ENCODE results near the gene TLX3.

DNA sequence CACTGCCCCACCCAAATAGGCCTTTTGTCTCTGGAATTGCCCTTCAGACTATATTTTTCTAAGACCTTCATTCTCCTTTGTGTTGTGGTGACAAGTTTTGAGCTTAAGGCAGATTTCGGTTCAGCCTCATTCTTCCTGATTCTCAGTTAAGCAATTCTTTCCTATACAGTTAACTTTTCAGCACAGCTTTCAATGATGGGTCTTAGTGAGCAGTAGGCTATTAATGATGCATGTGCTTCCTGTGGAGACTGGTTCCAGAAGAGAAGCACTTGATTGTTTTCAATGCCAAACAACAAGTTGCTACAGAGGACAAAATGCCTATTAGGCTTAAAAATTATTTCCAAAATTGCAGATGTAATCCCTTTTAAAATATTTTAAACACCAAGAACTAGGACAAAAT lies 47.7 kb upstream of the TLX3 start:
- TF ChIP-seq CTCF (IDR thresholded peaks at IDR 0.05) (no peak), POLR2A (IDR thresholded peaks at IDR 0.05) (no peak)

Measured in lower leg skin (tissue), 3 donors.